Activated B cell treated with CpG ODN at 0.5 μM for 24 hours (primary cell): ENCODE measurements around the gene ADCK2. TPM values are rescaled to one million over a fixed set of nuclear protein-coding genes. Genes with fewer than 3 reads are reported as not detected.

Source experiments
- ATAC-seq: fragments of 200-7000 bp; cut with Tn5 transposase; one replicate; pipeline ENCODE4 v1.10.0; 2021; ENCODE audit warnings: low read depth, mild to moderate bottlenecking, moderate library complexity
- CTCF ChIA-PET: fragments of 350-600 bp; sonication (Branson Sonifier 250); formaldehyde crosslinking; loops from one replicate; lab custom pipeline; 2021; ENCODE audit warnings: antibody characterized with exemption; lab: Charles Lee
- POLR2A ChIA-PET: fragments of 350-600 bp; sonication (Branson Sonifier 250); formaldehyde crosslinking; loops from one replicate; lab custom pipeline; 2021; ENCODE audit warnings: antibody characterized with exemption; lab: Charles Lee
- DNase-seq: peaks from one replicate; pipeline ENCODE4 v3.0.0; 2022
- H3K27ac Mint-ChIP-seq: one replicate; pipeline ENCODE4 v1.8.0; 2020; ENCODE audit warnings: mixed read lengths
- H3K27me3 Mint-ChIP-seq: one replicate; pipeline ENCODE4 v1.8.0; 2021; ENCODE audit warnings: mixed read lengths
- H3K36me3 Mint-ChIP-seq: one replicate; pipeline ENCODE4 v1.8.0; 2021; ENCODE audit warnings: low read depth, mixed read lengths
- H3K4me1 Mint-ChIP-seq: one replicate; pipeline ENCODE4 v1.8.0; 2021; ENCODE audit warnings: mixed read lengths
- H3K4me3 Mint-ChIP-seq: one replicate; pipeline ENCODE4 v1.8.0; 2020; ENCODE audit warnings: mild to moderate bottlenecking, mixed read lengths
- H3K9me3 Mint-ChIP-seq: one replicate; pipeline ENCODE4 v1.8.0; 2020; ENCODE audit warnings: mixed read lengths
- CTCF ChIP-seq: fragments of 200-600 bp; IDR thresholded peaks from one replicate; pipeline ENCODE4 v1.8.0; 2022; ENCODE audit warnings: antibody characterized with exemption, mild to moderate bottlenecking
- intact Hi-C: fragments of 100-400 bp; cut with micrococcal nuclease; formaldehyde crosslinking; loops from one replicate; pipeline ENCODE4 v1.15.1; 2024
- total RNA-seq: library from RNA; stranded (reverse); gene quantifications from 2 replicates; pipeline ENCODE4 v1.2.3, GENCODE V29; 2022

The ADCK2 gene
- total RNA-seq, 1 donor from 2014 or later, result 19.1 TPM

GRCh38 chr7:140722254-140722653, 49.5 kb downstream of the ADCK2 start:
- no peaks in the 10 kb centered on the region for H3K27me3 Mint-ChIP-seq
- CTCF ChIA-PET, result no interaction called here
- no peaks in the 10 kb centered on the region for H3K9me3 Mint-ChIP-seq
- POLR2A ChIA-PET, result no interaction called here
- peaks cover 6% of the 10 kb centered on the region for H3K4me1 Mint-ChIP-seq
- ATAC-seq, result no peak
- H3K36me3 Mint-ChIP-seq, result peaks cover 27% of the 10 kb centered on the region
- no peak overlapping the region for H3K4me3 Mint-ChIP-seq
- no peak overlapping the region for H3K27ac Mint-ChIP-seq
- no peak for DNase-seq
- TF ChIP-seq CTCF, result no peak
- intact Hi-C loops, result no loop called here

DNA sequence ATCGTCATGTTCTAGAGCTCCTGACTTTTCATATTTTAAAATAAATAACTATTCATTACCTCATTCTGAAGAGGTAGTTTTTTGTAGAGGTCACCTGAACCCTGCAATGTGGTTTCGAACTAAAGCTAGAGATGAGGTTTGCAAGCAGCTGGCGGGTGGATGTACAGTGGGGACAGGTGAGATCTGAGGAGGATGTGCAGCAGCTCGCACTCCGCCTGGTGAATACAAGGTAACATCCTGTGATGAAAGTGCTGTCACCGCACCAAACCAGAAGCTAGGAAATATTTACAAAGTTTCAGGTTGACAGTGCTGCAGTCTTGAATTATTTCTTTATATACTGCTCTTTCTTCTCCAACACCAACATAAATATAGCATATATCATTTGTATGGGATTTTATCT, 50.3 kb downstream of the ADCK2 start:
- H3K9me3 Mint-ChIP-seq, result no peaks in the 10 kb centered on the region
- H3K27me3 Mint-ChIP-seq, result no peaks in the 10 kb centered on the region
- POLR2A ChIA-PET, result no interaction called here
- DNase-seq (no peak), ATAC-seq (no peak)
- peaks cover 6% of the 10 kb centered on the region for H3K4me1 Mint-ChIP-seq
- no peak overlapping the region for H3K27ac Mint-ChIP-seq
- H3K4me3 Mint-ChIP-seq, result no peak overlapping the region
- intact Hi-C loops, result no loop called here
- CTCF ChIA-PET, result no interaction called here
- TF ChIP-seq CTCF, result no peak
- peaks cover 27% of the 10 kb centered on the region for H3K36me3 Mint-ChIP-seq

GRCh38 chr7:140723574-140723973, 50.8 kb downstream of the ADCK2 start:
- intact Hi-C loops, result no loop called here
- DNase-seq (no peak), ATAC-seq (no peak)
- Mint-ChIP-seq H3K36me3 (peaks cover 27% of the 10 kb centered on the region), H3K27ac (no peak overlapping the region), H3K4me3 (no peak overlapping the region), H3K4me1 (peaks cover 6% of the 10 kb centered on the region), H3K9me3 (no peaks in the 10 kb centered on the region), H3K27me3 (no peaks in the 10 kb centered on the region)
- TF ChIP-seq CTCF, result no peak
- POLR2A ChIA-PET, result no interaction called here
- CTCF ChIA-PET, result no interaction called here

GRCh38 chr7:140724706-140725105, 52.0 kb downstream of the ADCK2 start:
- no peak for TF ChIP-seq CTCF
- POLR2A ChIA-PET, result no interaction called here
- Mint-ChIP-seq H3K27ac (no peak overlapping the region), H3K27me3 (no peaks in the 10 kb centered on the region), H3K4me3 (no peak overlapping the region), H3K9me3 (no peaks in the 10 kb centered on the region), H3K36me3 (peaks cover 31% of the 10 kb centered on the region), H3K4me1 (peaks cover 5% of the 10 kb centered on the region)
- intact Hi-C loops, result no loop called here
- CTCF ChIA-PET, result no interaction called here
- DNase-seq (no peak), ATAC-seq (no peak)

DNA sequence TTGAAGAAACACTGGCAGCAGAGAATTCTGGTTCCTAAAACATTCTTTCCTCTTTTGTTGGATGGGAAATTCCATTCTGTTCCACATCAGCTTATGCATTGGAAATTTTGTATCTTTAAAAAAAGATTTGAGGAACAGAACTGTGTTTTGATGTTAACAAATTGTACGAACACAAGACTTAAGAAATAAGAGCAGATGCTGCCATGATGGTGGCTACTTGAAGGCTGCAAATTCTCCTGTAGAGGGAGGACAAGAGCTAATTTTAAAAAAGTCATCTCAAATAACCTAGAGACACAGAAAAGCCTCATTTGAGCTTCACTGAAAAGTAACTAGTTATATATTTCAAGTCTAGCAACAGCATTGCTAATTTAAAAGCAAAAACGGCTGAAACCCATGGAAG, 53.5 kb downstream of the ADCK2 start:
- ChIA-PET POLR2A (no interaction called here), CTCF (interaction anchor here (0.6 kb wide), 1 partner anchor 810 kb away, joined by 3 read pairs; no protein-coding TSS in a partner anchor)
- TF ChIP-seq CTCF, result no peak
- H3K27me3 Mint-ChIP-seq, result no peaks in the 10 kb centered on the region
- peak overlapping the region; percentile 12 for H3K27ac Mint-ChIP-seq
- no peak for ATAC-seq
- H3K4me3 Mint-ChIP-seq, result no peak overlapping the region
- H3K4me1 Mint-ChIP-seq, result no peaks in the 10 kb centered on the region
- peaks cover 44% of the 10 kb centered on the region for H3K36me3 Mint-ChIP-seq
- no peak for DNase-seq
- H3K9me3 Mint-ChIP-seq, result no peaks in the 10 kb centered on the region
- intact Hi-C loops, result loop anchor here (1.0 kb wide), 1 partner anchor 807 kb away; no protein-coding TSS in a partner anchor
